A549 treated with AZD9567 at 1 μM for 4 hours (cell line): ENCODE measurements around the gene INHBE. TPM values are rescaled to one million over a fixed set of nuclear protein-coding genes. Genes with fewer than 3 reads are reported as not detected.

ENCODE experiments used
- total RNA-seq: library from RNA; stranded (reverse); fragments of 200-300 nt; extraction: Qiagen RNA extraction; gene quantifications from 5 replicates; pipeline ENCODE4 v1.2.3, GENCODE V29; 2022; ENCODE audit not compliant: insufficient read depth

Gene INHBE
- 0.05 to 0.07 TPM in 2 of 5 replicates, not detected in the others for total RNA-seq

GRCh38 chr12:57454566-57455373 lies at the start of gene INHBE:
INHBE (plus strand) TSS chr12:57455307; CDS start chr12:57455537, 230 bp downstream.

DNA sequence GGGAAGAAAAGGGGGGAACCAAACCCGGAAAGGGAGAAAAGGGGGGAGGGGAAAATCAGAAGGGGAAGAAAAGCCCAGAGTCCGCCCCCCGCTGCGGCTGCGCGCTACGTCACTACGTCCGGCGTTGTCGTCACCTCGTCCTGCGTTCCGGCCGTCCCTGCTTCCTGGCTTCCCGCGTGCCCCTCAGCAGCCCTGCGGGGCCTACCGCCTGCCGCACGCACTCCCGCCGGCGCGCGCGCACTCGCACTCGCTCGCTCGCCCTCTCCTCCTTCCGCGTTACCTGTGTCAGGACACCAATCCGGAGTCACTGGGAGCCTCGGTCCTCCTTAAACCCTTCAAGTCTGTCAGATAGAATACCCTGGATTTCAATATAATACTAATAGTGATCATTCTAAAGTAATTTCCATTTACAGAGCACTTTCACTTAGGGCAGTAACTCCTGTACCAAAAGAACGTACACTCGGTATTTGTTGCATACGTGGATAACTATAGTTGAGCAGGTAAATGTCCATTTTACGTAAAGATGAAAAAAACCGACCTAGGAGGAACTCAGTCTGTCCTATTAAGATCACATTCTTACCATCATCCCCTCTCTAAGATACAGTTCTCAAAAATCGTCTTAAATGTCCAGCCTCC lies 24.1 kb upstream of the INHBE start, which contains the start of gene R3HDM2:
Gene R3HDM2 (minus strand): TSS at position 113 of the 636 bp plus-strand sequence. CDS start 120,615 bp downstream, outside the sequence.

GRCh38 chr12:57434517-57435223 lies 20.4 kb upstream of the INHBE start, which contains the start of gene INHBC:
INHBC (plus strand) TSS chr12:57434784; CDS start chr12:57434887, 103 bp downstream.

DNA sequence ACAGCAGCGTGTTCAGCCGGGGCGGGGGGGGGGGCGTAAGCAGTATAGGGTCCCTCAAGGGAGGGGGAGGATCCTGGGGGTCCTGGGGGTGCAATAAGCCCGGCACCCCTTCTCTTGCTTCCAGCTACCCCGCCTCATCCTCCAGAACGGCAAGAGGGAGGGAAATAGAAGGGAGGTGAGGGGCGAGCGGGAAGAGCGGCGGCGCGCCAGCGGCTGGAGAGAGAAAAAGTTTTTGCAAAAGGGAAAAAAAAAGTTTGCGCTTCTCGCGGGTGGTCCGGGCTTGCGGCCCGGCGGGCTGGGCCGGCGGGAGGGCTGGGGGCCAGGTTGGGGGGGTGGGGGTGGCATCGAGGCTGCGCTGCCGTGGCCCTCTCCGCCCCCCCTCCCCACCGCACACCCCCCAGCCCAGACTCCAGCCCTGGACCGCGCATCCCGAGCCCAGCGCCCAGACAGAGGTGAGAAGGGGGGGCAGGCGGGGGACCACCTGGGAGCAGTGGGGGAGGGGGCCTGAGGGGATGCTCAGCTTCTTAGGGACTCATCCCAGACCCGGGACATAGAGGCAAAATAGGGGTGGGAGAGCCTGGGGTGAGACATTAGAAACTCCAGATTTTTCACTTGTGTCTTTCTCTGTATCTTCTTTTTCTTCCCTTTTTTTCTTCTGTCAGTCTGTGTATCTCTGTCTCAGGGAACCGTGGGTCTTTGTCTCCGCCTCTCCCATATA lies 4.8 kb downstream of the INHBE start, which contains the start of gene GLI1:
Gene GLI1 (plus strand): TSS at position 36 of the 718 bp plus-strand sequence. CDS start 3,907 bp downstream, outside the sequence.

DNA sequence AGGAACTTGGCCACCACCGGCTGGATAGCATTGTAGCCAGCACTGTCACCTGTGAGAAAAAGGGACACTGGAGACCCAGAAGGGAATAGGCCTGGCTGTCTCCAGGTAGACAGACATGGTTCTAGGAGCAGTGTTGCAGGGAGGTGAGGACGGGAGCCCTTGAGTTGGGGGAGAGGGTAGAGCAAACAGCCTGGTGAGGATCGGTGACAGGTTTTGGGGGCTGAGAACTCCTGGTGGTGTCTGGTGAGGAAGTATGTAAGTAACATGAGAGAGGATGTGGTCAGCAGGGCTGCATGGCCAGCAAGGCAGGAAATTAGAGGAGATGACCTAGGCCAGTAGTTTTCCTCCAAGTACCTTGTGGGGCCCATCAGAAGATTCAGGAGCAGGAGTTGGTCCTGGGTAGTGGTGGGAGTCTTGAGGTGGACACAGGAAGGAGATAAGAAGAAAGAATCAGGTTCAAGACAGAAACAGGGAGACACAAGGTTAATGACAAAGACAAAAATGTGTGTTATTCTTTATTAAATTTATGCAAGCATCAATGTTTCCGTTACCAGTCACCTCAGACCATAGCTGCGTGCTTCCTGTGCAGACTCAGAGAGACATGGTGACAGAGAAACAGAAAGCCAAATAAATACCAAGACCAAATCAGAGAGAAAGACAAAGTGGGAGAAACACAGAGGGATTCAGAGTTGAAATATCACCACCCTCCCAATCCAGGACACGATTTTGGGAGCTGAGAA lies 24.4 kb downstream of the INHBE start, which contains the start of gene ARHGAP9:
Gene ARHGAP9 (minus strand): TSS at position 491 of the 740 bp plus-strand sequence. CDS start 460 bp downstream, at position 31.

DNA sequence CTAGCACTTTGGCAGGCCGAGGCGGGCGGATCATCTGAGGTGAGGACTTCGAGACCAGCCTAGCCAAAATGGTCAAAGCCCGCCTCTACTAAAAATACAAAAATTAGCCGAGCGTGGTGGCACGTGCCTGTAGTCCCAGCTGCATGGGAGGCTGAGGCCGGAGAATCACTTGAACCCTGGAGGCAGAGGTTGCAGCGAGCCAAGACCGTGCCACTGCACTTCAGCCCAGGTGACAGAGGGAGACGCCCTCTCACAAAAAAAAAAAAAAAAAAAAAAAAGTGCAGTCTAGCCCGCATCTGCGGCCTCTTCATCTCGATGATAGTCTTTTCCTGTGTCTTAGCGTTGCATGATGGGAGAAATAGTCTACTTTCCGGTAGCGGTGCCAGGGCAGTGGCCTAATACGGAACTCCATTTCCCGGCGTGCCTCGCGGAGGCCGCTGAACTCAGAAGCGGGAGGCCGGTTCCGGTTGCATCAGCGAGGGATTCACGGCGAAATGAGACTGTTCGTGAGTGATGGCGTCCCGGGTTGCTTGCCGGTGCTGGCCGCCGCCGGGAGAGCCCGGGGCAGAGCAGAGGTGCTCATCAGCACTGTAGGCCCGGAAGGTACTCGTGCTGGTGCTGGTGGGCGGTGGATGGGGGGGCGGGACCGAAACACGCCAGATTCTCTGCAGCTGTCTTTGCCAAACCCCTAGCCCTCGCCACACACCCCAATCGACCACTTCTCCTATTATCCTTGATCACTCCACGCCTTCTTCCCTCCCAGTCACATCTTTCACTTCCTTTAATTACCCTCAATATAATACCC lies 32.7 kb downstream of the INHBE start, which contains the start of gene MARS1:
Gene MARS1 (plus strand): TSS at position 472 of the 805 bp plus-strand sequence. CDS start 23 bp downstream, at position 495.

Other genes with a start within 250 kb of the INHBE start
- gene NXPH4, start 238.5 kb upstream of the INHBE start, total RNA-seq: 4.1 to 5.9 TPM (median 5.1 TPM) in 5 replicates
- 110 to 141 TPM (median 131 TPM) in 5 replicates for gene SHMT2, start 225.6 kb upstream of the INHBE start, total RNA-seq
- gene STAC3, start 204.1 kb upstream of the INHBE start, total RNA-seq: 0.24 to 0.34 TPM (median 0.31 TPM) in 4 of 5 replicates, not detected in the other
- gene R3HDM2, start 24.3 kb upstream of the INHBE start, total RNA-seq: 8.0 to 10.9 TPM (median 8.4 TPM) in 5 replicates
- 0.03 to 0.06 TPM in 2 of 5 replicates, not detected in the others for gene INHBC, start 20.5 kb upstream of the INHBE start, total RNA-seq
- 3.0 to 6.8 TPM (median 4.2 TPM) in 5 replicates for gene GLI1, start 4.5 kb downstream of the INHBE start, total RNA-seq
- gene ARHGAP9, start 24.6 kb downstream of the INHBE start, total RNA-seq: 0.52 to 1.1 TPM (median 0.55 TPM) in 4 of 5 replicates, not detected in the other
- 120 to 228 TPM (median 148 TPM) in 5 replicates for gene MARS1, start 32.8 kb downstream of the INHBE start, total RNA-seq
- gene DDIT3, start 65.2 kb downstream of the INHBE start, total RNA-seq: 25.3 to 34.3 TPM (median 31.4 TPM) in 5 replicates
- gene MBD6, start 67.5 kb downstream of the INHBE start, total RNA-seq: 7.9 to 27.8 TPM (median 25.9 TPM) in 5 replicates
- 113 to 139 TPM (median 118 TPM) in 5 replicates for gene DCTN2, start 91.9 kb downstream of the INHBE start, total RNA-seq
- gene KIF5A, start 94.7 kb downstream of the INHBE start, total RNA-seq: 0.17 to 0.32 TPM (median 0.26 TPM) in 4 of 5 replicates, not detected in the other
- 39.5 to 42.5 TPM (median 40.2 TPM) in 5 replicates for gene PIP4K2C, start 135.9 kb downstream of the INHBE start, total RNA-seq
- gene DTX3, start 149.5 kb downstream of the INHBE start, total RNA-seq: 11.8 to 16.9 TPM (median 16.2 TPM) in 5 replicates
- gene ARHGEF25, start 156.1 kb downstream of the INHBE start, total RNA-seq: 5.0 to 22.2 TPM (median 5.9 TPM) in 5 replicates
- gene B4GALNT1, start 177.9 kb downstream of the INHBE start, total RNA-seq: 33.1 to 44.2 TPM (median 39.2 TPM) in 5 replicates
- 115 to 117 TPM (median 116 TPM) in 5 replicates for gene OS9, start 238.8 kb downstream of the INHBE start, total RNA-seq